Activated T-cell treated with anti-CD3 and anti-CD28 coated beads, Interleukin-2, amount 50 U/mL, for 4 hours (primary cell): ENCODE results near the gene MNAT1. TPM values are rescaled to one million over a fixed set of nuclear protein-coding genes. Genes with fewer than 3 reads are reported as not detected.
"Not testable (repeated sequence)": the region's sequence is repeated elsewhere in the genome, so short reads cannot be mapped to it uniquely, and the experiment has no call there.

Source experiments
- ATAC-seq, 2 donors: fragments of 200-7000 bp; cut with Tn5 transposase; one replicate each; pipeline ENCODE4 v1.10.0; 2021
- DNase-seq: peaks from one replicate; pipeline ENCODE4 v3.0.0-alpha.2; 2020
- H3K27me3 Mint-ChIP-seq: one replicate; pipeline ENCODE4 v1.8.0; 2021; ENCODE audit warnings: low read depth, mixed read lengths
- H3K36me3 Mint-ChIP-seq: one replicate; pipeline ENCODE4 v1.8.0; 2022; ENCODE audit warnings: mixed read lengths; ENCODE audit not compliant: insufficient read depth
- H3K4me1 Mint-ChIP-seq: one replicate; pipeline ENCODE4 v1.8.0; 2021; ENCODE audit warnings: low read depth, mixed read lengths
- H3K4me3 Mint-ChIP-seq: one replicate; pipeline ENCODE4 v1.8.0; 2021; ENCODE audit warnings: mild to moderate bottlenecking, moderate library complexity, mixed read lengths
- H3K9me3 Mint-ChIP-seq: one replicate; pipeline ENCODE4 v1.8.0; 2021; ENCODE audit warnings: mixed read lengths
- total RNA-seq, 3 donors: library from RNA; stranded (reverse); gene quantifications; one replicate each; pipeline ENCODE4 v1.2.1, GENCODE V29; 2021

MNAT1 gene
- total RNA-seq, 3 donors from 2014 or later: 43.0 to 49.4 (median 43.4) TPM

GRCh38 chr14:60861545-60862140, 127.1 kb downstream of the MNAT1 start:
- DNase-seq (no peak), ATAC-seq (no peak)
- Mint-ChIP-seq H3K9me3 (peaks cover 5% of the 10 kb centered on the region), H3K4me1 (no peaks in the 10 kb centered on the region), H3K4me3 (no peak overlapping the region), H3K36me3 (peaks cover 16% of the 10 kb centered on the region), H3K27me3 (no peaks in the 10 kb centered on the region)

GRCh38 chr14:60862283-60862682, 127.7 kb downstream of the MNAT1 start:
- ATAC-seq: no peak
- DNase-seq: no peak
- Mint-ChIP-seq H3K9me3 (peaks cover under 1% of the 10 kb centered on the region), H3K4me1 (peaks cover 1% of the 10 kb centered on the region), H3K36me3 (peaks cover 11% of the 10 kb centered on the region), H3K27me3 (no peaks in the 10 kb centered on the region), H3K4me3 (no peak overlapping the region)

- H3K36me3 Mint-ChIP-seq: peaks cover 5% of the 10 kb centered on the region
- no peak overlapping the region for H3K4me3 Mint-ChIP-seq
- ATAC-seq (no peak), DNase-seq (no peak)
- no peaks in the 10 kb centered on the region for H3K27me3 Mint-ChIP-seq
- peaks cover 4% of the 10 kb centered on the region for H3K4me1 Mint-ChIP-seq
- no peaks in the 10 kb centered on the region for H3K9me3 Mint-ChIP-seq
These were observed 128.7 kb downstream of the MNAT1 start for GRCh38 chr14:60863249-60863648.

- H3K27me3 Mint-ChIP-seq: no peaks in the 10 kb centered on the region
- no peak overlapping the region for H3K4me3 Mint-ChIP-seq
- no peaks in the 10 kb centered on the region for H3K9me3 Mint-ChIP-seq
- DNase-seq: no peak
- H3K36me3 Mint-ChIP-seq: no peaks in the 10 kb centered on the region
- ATAC-seq: no peak
- peaks cover 4% of the 10 kb centered on the region for H3K4me1 Mint-ChIP-seq
These were observed 131.0 kb downstream of the MNAT1 start for GRCh38 chr14:60865378-60866127.

- Mint-ChIP-seq H3K4me1 (peaks cover 4% of the 10 kb centered on the region), H3K4me3 (no peak overlapping the region), H3K27me3 (no peaks in the 10 kb centered on the region), H3K36me3 (no peaks in the 10 kb centered on the region), H3K9me3 (no peaks in the 10 kb centered on the region)
- ATAC-seq (peak; percentile 97), DNase-seq (no peak)
These were observed 133.1 kb downstream of the MNAT1 start for GRCh38 chr14:60867503-60868172.

- H3K9me3 Mint-ChIP-seq: peaks cover 11% of the 10 kb centered on the region
- no peaks in the 10 kb centered on the region for H3K27me3 Mint-ChIP-seq
- H3K4me1 Mint-ChIP-seq: no peaks in the 10 kb centered on the region
- DNase-seq (no peak), ATAC-seq (no peak)
- H3K4me3 Mint-ChIP-seq: no peak overlapping the region
- peaks cover 35% of the 10 kb centered on the region for H3K36me3 Mint-ChIP-seq
These were observed 143.6 kb downstream of the MNAT1 start for GRCh38 chr14:60878121-60878520.

GRCh38 chr14:60878536-60878935, 144.0 kb downstream of the MNAT1 start:
- ATAC-seq (no peak), DNase-seq (no peak)
- peaks cover 14% of the 10 kb centered on the region for H3K9me3 Mint-ChIP-seq
- H3K27me3 Mint-ChIP-seq: no peaks in the 10 kb centered on the region
- no peaks in the 10 kb centered on the region for H3K4me1 Mint-ChIP-seq
- H3K36me3 Mint-ChIP-seq: peaks cover 38% of the 10 kb centered on the region
- H3K4me3 Mint-ChIP-seq: no peak overlapping the region

GRCh38 chr14:60882219-60882618, 147.7 kb downstream of the MNAT1 start:
- Mint-ChIP-seq H3K36me3 (peaks cover 58% of the 10 kb centered on the region), H3K4me3 (no peak overlapping the region), H3K4me1 (peaks cover 4% of the 10 kb centered on the region), H3K9me3 (peaks cover 35% of the 10 kb centered on the region), H3K27me3 (no peaks in the 10 kb centered on the region)
- DNase-seq (no peak), ATAC-seq (no peak)

- Mint-ChIP-seq H3K27me3 (no peaks in the 10 kb centered on the region), H3K4me3 (no peak overlapping the region), H3K36me3 (peaks cover 55% of the 10 kb centered on the region), H3K4me1 (peaks cover 4% of the 10 kb centered on the region), H3K9me3 (peaks cover 35% of the 10 kb centered on the region)
- DNase-seq (no peak), ATAC-seq (no peak)
These were observed 149.6 kb downstream of the MNAT1 start for GRCh38 chr14:60884134-60884533.

GRCh38 chr14:60890636-60891035, 156.1 kb downstream of the MNAT1 start:
- DNase-seq, H3K4me3 Mint-ChIP-seq, H3K27me3 Mint-ChIP-seq, H3K9me3 Mint-ChIP-seq, ATAC-seq: not testable (repeated sequence)
- Mint-ChIP-seq H3K4me1 (peaks cover 20% of the 10 kb centered on the region), H3K36me3 (peaks cover 14% of the 10 kb centered on the region)

- H3K27me3 Mint-ChIP-seq: no peaks in the 10 kb centered on the region
- DNase-seq: no peak
- H3K4me3 Mint-ChIP-seq: no peak overlapping the region
- peaks cover 7% of the 10 kb centered on the region for H3K36me3 Mint-ChIP-seq
- ATAC-seq: no peak
- H3K9me3 Mint-ChIP-seq: no peaks in the 10 kb centered on the region
- H3K4me1 Mint-ChIP-seq: peaks cover 20% of the 10 kb centered on the region
These were observed 159.3 kb downstream of the MNAT1 start for GRCh38 chr14:60893911-60894310.

GRCh38 chr14:60904381-60904780, 169.8 kb downstream of the MNAT1 start:
- H3K27me3 Mint-ChIP-seq: no peaks in the 10 kb centered on the region
- DNase-seq (no peak), ATAC-seq (no peak)
- H3K9me3 Mint-ChIP-seq: no peaks in the 10 kb centered on the region
- H3K36me3 Mint-ChIP-seq: peaks cover 13% of the 10 kb centered on the region
- no peaks in the 10 kb centered on the region for H3K4me1 Mint-ChIP-seq
- H3K4me3 Mint-ChIP-seq: no peak overlapping the region

- H3K9me3 Mint-ChIP-seq: no peaks in the 10 kb centered on the region
- DNase-seq (no peak), ATAC-seq (no peak)
- no peak overlapping the region for H3K4me3 Mint-ChIP-seq
- H3K36me3 Mint-ChIP-seq: peaks cover 7% of the 10 kb centered on the region
- H3K27me3 Mint-ChIP-seq: no peaks in the 10 kb centered on the region
- no peaks in the 10 kb centered on the region for H3K4me1 Mint-ChIP-seq
These were observed 171.4 kb downstream of the MNAT1 start for GRCh38 chr14:60905923-60906322.

GRCh38 chr14:60915781-60916180, 181.2 kb downstream of the MNAT1 start:
- H3K9me3 Mint-ChIP-seq: peaks cover 6% of the 10 kb centered on the region
- no peaks in the 10 kb centered on the region for H3K4me1 Mint-ChIP-seq
- H3K4me3 Mint-ChIP-seq: no peak overlapping the region
- H3K36me3 Mint-ChIP-seq: peaks cover 10% of the 10 kb centered on the region
- no peaks in the 10 kb centered on the region for H3K27me3 Mint-ChIP-seq
- ATAC-seq (no peak), DNase-seq (no peak)

GRCh38 chr14:60922050-60922449, 187.5 kb downstream of the MNAT1 start:
- DNase-seq: no peak
- Mint-ChIP-seq H3K4me1 (no peaks in the 10 kb centered on the region), H3K36me3 (peaks cover 8% of the 10 kb centered on the region), H3K4me3 (no peak overlapping the region), H3K9me3 (no peaks in the 10 kb centered on the region), H3K27me3 (no peaks in the 10 kb centered on the region)
- ATAC-seq: no peak
